HG02759 (cell line): ENCODE data around the gene SCD5.

ENCODE experiments used
- ATAC-seq: cut with Tn5 transposase; IDR thresholded peaks from one replicate; pipeline ENCODE4 v1.9.1; 2021; ENCODE audit warnings: mild to moderate bottlenecking, moderate library complexity; ENCODE audit not compliant: unreplicated experiment

Gene SCD5

DNA sequence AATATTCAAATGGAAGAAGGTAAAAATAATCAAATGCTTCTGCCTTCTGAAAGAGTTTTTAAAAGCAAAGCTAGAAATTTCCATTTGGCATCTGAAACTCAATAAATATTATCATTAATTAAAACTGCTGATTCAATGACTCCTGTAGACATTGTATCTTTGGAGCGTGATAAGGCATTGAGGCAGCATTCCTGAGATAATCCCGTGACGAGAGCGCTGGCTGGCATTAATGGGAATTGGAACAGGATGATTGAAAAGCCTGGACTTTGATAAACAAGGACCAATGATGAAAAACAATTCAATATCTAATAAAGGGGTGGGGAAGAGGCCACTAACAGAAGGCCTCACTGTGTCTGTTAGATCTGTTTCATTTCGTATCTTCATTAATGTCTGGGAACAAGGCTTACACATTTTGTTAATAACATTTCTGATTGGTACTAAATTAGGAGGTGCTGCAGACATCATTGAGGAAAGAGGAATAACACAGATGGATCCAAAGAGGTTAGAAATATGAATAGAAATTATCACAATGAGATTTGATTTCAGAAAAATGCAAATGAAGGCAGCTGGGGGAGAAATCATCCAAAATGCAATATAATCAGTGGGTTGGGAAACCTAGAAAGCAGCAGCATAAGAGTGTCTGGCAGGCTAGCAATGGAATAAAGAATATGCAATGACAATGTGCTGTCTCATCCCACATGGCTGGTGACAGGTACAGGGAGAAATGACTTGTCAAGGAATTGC lies 102.3 kb downstream of the SCD5 start:
- ATAC-seq, result no peak

DNA sequence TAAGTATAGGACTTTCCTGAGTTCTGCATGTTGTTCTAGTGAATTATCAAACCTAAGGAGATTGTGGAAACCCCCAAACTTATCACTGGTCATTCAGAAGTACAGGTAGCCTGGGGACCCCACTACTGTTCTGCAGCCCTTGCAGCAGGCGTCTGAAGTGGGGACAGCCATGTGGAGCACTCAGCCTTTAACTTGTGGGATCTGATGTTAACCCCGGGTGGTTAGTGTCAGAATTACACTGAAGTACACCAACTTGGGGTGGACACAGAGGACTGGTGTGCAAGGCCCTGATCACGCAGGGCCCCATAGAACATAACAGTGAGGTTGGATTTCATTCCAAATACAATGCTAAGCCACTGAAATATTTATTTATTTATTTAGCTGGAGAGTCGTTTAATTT lies 103.7 kb downstream of the SCD5 start:
- ATAC-seq, result no peak

DNA sequence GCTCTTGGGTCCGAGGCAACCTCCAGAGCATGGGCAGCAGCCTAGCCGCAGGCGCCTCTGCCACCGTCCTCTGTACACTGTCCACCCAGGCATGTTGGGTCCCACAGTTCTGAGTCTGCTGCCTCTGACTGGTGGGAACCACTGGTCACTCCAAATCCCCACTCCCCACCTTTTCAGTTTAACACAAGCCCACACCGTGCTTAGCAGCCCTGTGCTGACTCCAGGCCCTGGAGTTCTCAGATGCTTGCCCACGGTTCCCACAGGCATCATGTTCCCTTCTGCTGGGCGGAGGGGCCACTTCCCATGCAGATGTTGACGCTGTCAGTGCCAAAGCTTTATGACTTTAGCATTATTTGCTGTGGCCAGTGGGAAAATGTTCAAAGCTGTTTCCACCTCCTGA lies 104.5 kb downstream of the SCD5 start:
- ATAC-seq, result no peak

DNA sequence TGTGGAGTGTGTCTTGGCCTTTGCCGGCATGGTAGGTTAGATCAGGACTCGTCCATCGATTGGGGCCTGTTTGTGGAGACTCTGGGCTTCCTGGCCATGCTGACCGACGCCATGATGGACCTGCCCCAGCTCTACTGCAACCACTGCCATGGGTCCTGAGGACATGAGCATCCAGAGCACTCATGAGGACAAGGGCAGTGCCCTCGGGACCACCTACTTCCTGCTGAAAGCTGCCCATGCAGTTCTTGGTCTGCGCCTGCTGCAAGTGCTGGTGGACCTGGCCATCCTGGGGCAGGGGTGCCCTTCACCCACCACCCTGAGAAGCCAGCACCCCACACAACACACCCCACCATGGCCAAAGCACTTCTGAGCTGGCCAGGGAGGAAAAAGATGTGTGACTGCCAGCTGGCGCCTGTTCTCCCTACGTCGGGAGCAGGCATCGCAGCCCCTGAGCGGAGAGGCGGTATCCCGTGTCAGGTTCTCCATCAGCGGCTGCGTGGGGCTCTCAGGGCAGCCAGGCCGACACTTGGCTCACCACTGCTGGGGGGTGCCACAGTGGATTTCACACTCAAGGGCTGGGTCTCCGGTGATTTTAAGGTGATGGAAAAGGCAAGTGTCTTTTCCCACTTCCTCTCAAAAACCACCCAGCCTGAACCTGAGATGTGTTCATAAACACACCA lies 106.4 kb downstream of the SCD5 start:
- no peak for ATAC-seq

DNA sequence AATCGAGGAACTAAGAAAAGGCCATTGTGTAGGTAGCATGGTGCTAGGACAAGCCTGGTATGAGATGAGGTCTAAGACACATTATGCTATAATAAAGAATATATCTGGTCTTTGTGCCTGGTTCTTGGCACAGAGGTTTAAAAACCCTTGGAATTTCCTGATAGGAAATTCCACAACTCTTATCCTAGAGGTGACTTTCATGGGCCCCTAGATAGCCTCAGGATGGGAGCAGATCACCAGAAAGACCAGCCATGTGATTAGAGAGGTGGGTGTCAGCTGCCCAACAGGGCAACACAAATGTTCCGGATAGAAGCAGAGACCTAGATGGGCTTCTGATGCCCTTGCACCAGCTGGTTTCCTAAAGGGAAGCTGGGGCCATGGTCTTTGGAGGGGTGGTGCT lies 107.2 kb downstream of the SCD5 start:
- ATAC-seq, result no peak

DNA sequence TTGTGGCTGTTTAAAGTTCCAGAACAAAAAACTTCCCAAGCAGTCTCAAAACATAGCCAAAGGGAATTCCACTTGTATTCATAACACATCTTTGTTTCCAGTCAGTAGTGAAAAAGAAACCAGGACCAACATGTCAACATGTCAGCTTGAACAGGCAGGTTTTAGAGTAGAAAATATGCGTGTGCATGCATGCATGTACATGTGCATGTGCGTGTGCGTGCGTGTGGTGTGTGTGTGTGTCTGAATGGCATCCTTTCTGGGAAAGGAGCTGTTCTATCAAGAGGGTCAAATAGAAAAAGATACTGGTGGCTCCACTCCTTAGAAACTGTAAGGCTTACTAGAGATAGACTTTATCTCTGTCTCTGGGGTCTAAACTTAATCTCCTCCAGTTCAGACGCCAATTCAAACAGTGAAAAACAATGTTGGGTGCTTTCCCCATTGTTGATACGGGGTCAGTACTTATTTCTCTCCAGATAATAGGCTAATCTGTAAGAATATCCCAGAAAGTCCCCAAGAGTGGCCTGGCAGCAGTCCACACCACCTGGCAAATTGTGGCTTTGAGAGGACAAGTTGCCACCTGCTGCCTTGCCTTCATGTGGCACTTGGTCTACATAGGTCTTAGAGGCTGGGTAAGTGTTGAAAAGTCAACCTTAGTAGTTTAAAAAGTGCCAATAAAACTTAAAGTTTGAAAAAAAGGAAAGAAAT lies 110.4 kb downstream of the SCD5 start:
- ATAC-seq, result no peak

DNA sequence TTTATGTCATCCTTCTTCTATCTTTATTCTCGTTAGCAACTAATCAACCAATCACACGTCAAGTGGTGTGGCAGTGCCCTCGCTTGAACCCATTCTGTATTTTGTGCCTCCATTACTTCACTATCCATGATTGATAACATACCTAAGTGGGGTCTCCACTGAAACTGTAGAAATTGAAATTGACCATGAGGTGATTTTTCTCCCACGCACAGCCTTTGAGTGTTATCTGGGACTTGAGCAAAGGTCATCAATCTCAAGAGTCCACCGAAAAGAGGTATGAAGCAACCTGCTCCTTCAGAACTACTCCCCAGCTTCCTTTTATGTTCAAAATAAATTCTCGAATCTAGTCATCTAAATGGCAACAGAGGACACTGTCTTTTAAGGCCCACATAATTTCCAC lies 111.1 kb downstream of the SCD5 start:
- ATAC-seq, result no peak

DNA sequence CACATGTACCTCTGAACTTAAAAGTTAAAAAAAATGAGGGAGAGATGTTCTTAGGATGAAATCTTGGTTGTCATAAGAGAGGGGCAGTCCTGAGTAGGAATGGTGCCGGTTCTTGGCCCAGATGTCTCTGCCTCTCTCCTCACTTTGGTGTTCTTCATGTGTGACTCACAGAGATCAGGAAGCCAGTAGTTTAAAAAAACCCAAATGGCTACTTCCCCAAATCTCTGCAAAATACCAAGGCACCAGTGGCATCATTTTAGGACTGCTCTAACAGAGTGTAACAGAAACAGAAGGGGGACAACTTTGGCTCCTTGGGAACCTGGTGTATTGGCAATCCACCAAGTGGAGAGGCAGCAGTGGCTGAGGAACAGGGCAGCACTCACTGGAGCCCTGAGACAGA lies 116.8 kb downstream of the SCD5 start:
- ATAC-seq, result no peak

DNA sequence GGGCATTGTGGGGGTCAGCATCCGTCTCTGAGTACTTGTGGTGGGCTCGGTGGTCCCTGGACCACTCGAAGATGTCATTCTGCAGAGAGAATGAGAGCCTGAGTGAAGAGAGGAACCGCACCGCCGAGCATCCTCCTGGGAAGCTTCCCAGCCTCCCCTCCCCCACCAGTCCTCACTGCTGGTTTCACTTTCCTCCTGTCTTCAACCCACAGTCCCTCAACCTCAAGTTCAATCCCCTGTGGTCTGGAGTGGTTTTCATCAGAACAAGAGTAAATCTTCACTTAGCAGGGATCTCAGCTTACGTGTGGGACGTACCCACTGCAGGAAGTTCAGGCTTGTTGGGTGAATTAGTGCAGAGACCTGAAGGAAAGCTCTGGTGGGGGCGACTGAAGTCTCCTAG lies 117.8 kb downstream of the SCD5 start:
- no peak for ATAC-seq

DNA sequence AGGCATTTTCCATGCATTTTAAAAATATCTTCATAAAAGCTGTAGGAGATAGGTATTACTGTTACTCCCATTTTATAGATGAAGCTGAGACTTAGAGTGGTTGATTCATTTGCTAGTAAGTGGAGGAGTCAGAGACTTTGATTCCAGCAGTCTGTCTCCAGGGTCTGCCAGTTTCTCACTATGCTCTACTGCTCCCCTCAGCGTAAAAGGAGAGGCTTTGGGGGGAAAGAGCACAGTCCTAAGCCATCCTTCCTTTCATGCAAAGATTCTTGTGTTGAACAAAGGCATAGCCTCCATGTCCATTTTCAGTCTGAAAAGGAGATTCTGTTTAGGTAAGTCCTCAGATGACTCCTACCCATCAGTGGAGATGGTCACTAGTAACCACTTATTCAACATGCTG lies 119.1 kb downstream of the SCD5 start:
- ATAC-seq, result no peak

DNA sequence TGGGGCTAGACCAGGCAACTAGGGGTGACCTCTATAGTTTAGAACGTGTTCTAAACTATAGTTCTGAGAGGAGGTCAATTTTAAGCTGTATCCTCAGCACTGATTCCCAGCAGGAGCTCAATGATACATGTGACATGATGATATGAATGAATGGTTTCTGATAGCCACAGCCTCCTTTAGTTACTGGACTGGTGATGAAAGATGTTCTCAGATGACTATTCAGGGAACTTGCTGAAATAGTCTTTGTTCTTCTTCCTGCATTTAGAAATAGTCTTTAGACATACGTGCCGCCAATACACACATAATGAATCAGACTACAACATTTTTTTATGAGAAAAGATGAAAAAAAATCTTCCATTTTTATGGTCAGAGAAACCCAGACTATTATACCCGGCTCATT lies 120.5 kb downstream of the SCD5 start:
- ATAC-seq, result no peak

DNA sequence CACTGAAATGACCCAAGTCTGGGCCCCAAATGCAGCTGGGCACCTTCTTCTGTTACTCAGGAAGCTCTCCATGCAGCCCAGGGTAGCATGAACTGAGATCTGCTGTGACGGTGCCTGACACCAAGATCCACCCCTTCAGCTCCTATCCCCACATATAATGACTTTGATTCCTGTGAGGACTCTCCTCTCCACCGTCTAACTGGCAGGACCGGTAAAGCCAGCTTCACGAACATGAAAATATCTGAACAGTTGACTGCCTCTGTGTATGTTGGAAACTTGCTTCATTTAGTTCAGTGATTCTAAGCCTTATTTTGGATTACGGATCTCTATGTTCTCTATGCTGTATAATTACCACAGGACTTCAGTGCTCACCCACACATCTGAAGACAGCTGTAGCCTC lies 121.3 kb downstream of the SCD5 start:
- no peak for ATAC-seq

DNA sequence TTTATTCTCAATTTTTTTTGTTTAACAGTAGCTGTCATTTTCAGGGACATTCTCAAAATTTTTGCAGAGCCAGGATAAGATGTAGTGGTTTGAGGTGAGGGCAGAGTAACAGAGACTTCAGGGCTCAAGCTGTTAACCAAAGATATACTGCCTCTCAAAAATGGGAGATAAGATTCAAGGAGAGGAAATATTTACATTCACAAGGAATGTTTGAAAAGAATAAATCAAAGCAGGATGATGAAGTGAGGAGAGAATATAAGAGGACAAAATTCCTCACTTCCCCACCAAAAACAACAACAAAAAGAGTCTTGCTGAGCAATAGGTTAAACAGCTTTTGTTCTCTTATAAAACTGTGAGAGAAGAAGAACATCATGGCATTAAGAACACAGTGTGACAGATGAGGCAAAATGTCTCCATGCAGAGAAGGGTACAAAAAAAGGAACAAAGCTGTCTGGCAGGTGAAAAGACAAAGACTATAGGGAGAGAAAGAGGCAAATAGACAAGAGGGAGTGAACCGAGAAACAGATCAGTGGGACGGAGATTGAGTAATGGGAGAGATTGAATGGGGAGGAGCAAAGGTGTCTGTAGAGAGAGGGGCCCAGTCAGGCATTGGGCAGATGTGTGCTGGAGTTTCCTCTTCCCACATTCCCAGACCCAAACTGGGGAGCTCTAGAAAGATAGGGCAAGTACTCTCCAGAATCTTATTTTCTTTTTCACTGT lies 130.7 kb downstream of the SCD5 start:
- no peak for ATAC-seq

DNA sequence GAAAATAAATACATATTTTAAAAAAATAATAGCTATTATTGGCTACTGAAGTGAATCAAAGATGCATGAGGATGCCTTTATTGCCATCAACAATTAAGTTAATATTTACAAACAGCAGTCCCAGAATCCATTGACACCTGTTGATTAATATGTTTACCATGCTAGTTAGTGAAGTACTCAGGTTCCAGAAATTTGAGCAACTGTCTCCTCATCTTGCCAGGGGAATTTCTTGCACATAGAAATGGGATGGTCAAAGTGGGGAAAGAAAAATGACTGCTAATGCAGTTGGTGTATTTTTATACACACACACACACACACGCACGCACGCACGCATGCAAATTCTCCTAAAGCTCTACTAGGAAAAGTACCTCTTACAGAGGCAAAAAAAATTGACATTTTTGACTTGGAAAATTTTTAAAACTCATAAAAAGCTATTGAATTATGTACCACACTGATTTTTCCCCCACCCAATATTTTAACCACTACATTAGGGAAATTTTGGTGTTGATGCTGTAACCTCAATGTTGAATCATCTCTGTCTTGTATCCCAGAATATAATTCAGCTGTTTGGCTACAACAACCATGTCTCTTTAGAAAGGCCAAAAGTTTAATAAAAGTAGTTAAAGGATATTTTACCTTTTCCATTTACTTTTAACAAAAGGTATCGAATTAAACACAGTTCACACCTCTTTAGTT lies 131.5 kb downstream of the SCD5 start:
- ATAC-seq, result no peak

DNA sequence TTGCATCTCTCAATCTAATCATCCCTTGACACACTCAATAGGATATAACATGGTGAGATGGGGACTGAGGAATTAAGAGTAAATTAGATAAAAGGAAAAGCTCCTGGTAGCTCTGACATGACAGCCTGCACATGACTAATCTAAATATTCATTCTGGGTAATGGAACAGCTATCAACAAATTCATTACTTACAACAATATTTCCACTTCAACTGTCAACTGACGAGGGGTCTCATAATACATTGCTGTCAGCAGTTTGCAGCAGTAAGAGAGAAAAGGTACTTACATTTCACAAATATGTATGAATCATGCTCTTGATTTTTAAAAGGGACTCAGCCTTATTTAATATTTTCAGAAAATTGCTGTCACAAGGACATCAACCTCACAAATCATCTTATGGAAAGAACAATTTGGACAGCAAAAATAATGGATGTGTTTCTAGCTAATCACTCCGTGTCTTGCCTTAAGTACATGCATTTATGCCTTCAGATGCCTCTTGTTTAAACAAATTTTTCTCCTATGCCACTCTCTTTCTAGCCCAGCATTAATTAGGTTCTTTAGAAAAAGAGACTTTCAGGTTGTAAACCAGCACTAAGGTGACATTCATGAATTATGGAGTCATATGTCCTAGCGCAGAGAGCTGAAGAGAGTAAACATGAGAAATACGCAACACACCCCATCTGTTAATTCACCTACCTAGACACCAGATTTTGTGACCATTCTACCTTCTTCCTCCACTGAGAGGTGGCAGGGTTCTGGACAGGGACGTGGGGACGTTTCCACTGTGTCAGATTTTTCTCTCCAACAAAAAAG lies 137.2 kb downstream of the SCD5 start:
- no peak for ATAC-seq

DNA sequence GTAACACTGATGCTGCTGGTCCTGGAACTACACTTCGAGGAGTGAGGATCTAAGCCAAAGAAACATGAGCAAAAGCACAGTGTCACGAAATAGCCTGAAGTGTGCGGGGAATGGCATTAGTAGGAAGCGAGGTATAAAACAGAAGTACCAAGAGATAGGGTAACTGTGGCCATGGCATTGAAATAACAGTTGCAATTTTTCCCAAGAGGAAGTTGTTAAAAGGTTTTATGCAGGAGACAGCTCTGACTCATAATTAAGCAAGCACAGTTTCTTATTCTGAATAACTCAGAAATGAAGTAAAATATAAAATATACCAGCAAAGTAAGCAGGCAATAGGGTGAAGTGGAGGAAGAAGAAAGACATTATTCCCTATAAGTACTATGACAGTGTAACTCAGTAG lies 146.5 kb downstream of the SCD5 start:
- no peak for ATAC-seq

DNA sequence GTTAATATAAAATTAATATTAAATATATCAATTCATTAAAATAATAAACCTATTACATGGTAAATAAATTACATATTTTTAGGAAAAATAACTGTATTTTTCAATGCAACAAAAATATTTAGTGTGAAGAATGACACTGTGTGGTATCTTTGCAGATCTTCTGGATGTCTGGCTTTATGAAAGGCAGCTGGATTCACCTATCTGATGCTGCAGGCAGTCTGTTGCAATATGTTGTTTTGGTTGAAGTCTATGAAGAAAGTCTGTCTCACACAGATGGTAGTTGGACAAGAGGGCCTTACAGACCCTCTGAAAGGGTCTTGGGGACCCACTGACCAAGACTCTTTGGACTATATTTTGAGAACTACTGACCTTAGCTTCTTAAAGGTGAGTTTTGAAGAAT lies 147.7 kb downstream of the SCD5 start:
- ATAC-seq, result no peak

DNA sequence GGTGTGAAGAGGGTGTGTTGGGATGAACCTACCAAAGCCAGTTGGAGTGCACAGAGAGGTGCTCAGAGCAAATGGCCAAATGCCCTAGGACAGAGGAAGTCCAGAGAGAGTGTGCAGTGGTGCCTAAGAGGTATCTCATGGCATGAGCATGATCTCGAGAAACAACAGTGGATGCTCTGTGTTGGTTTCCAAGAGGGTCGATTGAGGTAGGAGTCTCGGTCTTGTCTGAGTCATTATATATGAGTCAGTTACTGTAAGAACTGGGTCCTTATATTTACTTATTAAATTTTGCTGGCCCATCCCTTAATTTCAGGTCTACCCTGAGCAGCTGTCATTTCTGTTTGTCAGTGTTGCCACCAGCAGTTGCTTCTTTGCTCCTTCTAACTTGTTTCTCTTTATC lies 150.2 kb downstream of the SCD5 start:
- no peak for ATAC-seq

DNA sequence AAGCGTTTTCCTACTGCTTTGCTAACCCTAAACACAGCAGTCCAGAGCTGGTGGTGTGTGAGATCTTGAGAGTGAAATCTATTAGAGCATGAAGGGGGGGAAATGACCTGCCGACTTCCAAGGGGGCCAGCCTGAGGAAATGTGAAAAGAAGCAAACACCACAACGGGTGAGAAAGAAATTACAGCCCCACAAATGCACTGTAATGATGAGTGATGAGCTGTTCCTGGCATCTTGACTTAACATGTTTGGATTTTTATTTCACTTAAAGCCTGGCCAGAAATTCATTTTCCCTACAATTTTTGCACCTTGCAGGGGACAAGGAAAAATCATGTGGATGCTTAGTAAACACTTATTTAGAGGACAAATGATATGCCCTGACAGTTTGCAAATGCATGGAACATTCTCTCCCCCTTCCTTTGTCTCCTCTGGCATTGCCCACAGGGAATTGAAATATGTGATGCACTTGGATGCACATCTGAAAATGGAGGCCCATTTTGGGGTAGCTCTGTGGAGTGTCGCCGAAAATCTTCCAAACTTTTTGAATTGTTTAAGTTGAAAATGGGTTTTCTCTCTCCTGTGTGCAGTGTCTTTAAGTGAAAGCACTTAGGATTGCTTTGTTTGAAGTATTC lies 152.5 kb downstream of the SCD5 start:
- ATAC-seq, result no peak

DNA sequence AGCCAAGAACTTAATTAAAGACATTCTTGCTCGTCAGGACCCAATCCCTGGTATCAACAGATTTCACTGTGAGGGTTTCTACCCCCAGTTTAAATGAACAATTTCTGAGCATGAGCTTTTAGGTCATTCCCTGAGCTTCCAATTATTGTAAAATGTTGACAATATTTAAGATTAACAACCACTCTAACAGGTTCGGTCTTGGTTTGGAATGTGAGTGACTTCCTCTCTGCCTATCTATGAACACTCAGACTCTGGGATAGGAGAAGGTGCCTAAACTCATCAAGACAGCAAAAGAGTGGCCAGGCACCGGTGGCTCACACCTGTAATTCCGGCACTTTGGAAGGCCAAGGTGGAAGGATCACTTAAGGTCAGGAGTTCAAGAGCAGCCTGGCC lies 153.9 kb downstream of the SCD5 start:
- ATAC-seq, result no peak
